DMS 273 (cell line): ENCODE results near the gene NRDE2.

Experiments used
- DNase-seq: peaks from one replicate; lab custom pipeline; 2025; ENCODE audit not compliant: unreplicated experiment; lab: John Stamatoyannopoulos, UW

Gene NRDE2

GRCh38 chr14:90300611-90301047, 31.1 kb downstream of the NRDE2 start:
- DNase-seq: peak; percentile 14

GRCh38 chr14:90299408-90299807, 32.3 kb downstream of the NRDE2 start:
- no peak for DNase-seq

- DNase-seq: no peak
Measured at GRCh38 chr14:90297876-90298629, 33.7 kb downstream of the NRDE2 start.

- DNase-seq: no peak
Measured at GRCh38 chr14:90296641-90297040, 35.1 kb downstream of the NRDE2 start.

GRCh38 chr14:90295870-90296516, 35.7 kb downstream of the NRDE2 start:
- DNase-seq: no peak

GRCh38 chr14:90294872-90295271, 36.9 kb downstream of the NRDE2 start:
- DNase-seq: no peak

GRCh38 chr14:90293766-90294730, 37.7 kb downstream of the NRDE2 start:
- no peak for DNase-seq

GRCh38 chr14:90291699-90292098, 40.0 kb downstream of the NRDE2 start:
- DNase-seq: no peak

GRCh38 chr14:90290337-90291011, 41.3 kb downstream of the NRDE2 start:
- no peak for DNase-seq

GRCh38 chr14:90288651-90289355, 42.9 kb downstream of the NRDE2 start:
- peak; percentile 57 for DNase-seq

- no peak for DNase-seq
Measured at GRCh38 chr14:90287791-90288190, 44.0 kb downstream of the NRDE2 start.

GRCh38 chr14:90281756-90282155, 50.0 kb downstream of the NRDE2 start:
- DNase-seq: no peak

- DNase-seq: no peak
Measured at GRCh38 chr14:90281261-90281660, 50.5 kb downstream of the NRDE2 start.

- DNase-seq: no peak
Measured at GRCh38 chr14:90280096-90280495, 51.6 kb downstream of the NRDE2 start.

- no peak for DNase-seq
Measured at GRCh38 chr14:90278199-90279175, 53.3 kb downstream of the NRDE2 start.

GRCh38 chr14:90277581-90278198, 54.1 kb downstream of the NRDE2 start:
- DNase-seq: no peak

GRCh38 chr14:90276646-90277367, 54.9 kb downstream of the NRDE2 start:
- DNase-seq: peak; percentile 28

GRCh38 chr14:90275820-90276219, 55.9 kb downstream of the NRDE2 start:
- no peak for DNase-seq
